ENCODE data around the gene MYOCOS.
"Not testable (repeated sequence)": the region's sequence is repeated elsewhere in the genome, so short reads cannot be mapped to it uniquely, and the experiment has no call there.

Gene MYOCOS, protein sequence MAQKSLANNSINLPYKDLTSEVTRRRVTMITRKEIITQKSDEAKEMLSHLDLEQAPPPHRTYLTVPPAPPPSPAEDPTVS

DNA sequence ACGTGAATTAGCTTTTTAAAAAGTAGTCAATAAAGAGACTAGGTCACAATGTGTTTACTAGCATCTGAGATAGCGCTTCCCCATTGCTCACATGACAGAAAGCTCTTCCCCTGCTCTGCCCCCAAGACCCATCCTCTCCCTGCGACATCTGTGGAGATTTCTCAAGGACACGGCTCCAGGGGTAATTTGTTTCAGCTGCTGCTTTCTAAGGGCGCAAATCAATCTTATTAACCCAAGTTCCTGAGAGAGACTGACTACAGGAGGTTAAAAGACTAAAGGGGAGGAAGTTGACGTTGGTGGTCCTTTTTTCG lies at the start of gene MYOCOS:
TSS of gene MYOCOS (plus strand) at position 92 of the 311 bp plus-strand sequence. CDS start 1,641 bp downstream, outside the sequence.
- no peak for DNase-seq (ENCODE audit: low read depth in 2 of 2)

DNA sequence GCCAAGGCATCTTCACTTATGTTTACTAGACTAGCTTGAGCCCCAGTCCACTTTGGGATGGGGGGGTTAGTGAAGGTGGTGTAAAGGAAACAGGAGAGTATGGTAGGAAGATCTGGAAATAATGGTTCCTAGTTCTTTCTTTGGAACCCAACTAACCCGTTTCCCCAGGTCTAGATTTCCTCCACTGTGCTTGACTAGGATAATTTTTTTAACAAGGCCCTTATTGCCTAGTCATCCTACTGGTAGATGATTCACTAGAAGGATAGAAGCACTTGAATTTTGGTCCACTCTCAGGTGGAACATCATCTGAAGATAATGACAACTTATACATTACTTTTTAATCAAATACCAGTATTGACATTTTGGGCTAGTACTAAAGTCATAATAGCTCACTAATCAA lies 45.9 kb upstream of the MYOCOS start:
- DNase-seq (ENCODE audit: low read depth in 2 of 2): no peak

DNA sequence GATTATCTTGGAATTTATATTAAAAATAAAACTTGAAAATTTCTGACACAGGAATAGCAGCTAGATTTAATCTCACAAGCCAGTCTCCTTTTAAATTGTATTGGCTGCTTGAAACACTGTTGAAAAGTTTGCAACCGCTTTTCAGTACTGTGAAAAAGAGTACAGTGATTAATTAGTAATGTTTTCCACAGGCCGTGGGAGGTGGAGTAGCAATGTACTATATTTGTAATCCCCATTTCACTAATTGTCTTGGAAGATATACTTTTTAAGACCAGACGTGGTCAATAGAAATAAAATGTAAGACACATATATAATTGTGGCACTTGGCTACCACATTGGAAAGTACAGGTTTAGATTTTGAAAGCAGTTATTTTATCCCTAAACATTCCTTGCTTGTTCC lies 40.8 kb upstream of the MYOCOS start:
- no peak for DNase-seq (ENCODE audit: low read depth in 2 of 2)

DNA sequence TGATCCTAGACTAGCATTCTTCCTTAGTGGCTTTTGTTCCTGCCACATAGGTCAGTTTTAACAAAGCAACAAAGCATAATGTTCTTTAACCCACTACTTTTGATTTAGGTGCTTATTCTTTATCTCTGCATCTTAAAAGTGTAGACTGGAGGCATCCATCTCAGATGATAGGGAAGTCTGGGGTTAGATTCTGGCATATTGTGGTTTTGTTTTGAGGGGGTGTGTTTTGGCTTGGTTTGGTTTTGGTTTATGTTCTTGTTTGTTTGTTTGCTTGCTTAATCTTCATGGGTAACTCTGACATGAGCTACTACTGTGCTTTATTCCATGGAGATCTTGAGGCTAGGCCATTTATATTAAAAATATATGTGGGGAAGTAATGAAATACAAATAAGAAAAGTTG lies 40.3 kb upstream of the MYOCOS start:
- DNase-seq (ENCODE audit: low read depth in 2 of 2): no peak

DNA sequence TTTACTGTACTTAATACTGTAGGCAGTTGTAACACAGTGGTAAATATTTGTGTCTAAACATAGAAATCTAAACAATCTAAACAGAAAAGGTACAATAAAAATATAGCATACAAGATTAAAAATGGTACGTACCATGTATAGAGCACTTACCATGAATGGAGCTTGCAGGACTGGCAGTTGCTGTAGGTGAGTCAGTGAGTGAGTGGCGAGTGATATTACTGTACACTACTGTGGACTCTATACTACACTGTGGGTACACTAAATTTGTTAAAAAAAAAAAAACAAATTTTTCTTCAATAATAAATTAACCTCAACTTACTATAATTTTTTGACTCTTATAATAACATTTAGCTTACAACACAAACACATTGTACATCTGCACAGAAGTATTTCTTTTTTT lies 39.5 kb upstream of the MYOCOS start:
- DNase-seq (ENCODE audit: low read depth in 2 of 2): no peak

DNA sequence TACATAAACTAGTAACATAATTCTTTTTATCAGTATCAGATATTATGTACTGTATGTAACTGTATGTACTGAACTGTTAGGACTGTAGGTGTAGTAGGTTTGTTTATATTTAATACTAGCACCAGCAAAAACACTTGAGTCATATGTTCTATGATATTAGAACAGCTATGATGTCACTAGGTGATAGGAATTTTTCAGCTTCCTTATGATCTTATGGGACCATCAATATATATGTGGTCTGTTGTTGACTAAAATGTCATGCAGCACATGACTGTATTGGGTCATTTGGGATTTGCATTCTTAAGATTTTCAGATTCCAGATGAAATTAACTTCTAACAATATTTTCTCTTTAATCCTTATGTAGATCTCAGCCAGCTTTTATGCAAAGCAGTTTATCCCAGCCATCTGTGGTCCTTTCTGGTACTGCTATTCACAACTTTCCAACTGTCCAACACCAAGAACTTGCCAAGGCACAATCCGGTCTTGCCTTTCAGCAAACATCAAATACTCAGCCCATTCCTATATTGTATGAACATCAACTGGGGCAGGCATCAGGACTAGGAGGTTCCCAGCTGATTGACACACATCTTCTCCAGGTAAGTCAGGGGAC lies 38.3 kb upstream of the MYOCOS start:
- no peak for DNase-seq (ENCODE audit: low read depth in 2 of 2)

DNA sequence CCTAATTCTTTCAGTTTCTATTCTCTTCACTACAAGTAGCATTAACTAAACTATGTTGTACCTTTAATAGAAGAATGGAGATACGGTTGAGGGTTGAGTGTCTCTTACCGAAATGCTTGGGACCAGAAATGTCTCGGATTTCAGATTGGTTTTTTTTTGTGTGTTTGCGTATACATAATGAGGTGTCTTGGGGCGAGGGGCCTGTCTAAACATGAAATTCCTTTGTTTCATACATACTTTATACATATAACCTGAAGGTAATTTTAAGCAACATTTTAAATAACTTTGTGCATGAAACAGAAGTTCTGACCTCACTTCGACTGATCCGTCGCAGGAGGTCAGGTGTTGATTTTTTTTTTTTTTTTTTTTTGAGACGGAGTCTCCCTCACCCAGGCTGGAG lies 36.3 kb upstream of the MYOCOS start:
- DNase-seq (ENCODE audit: low read depth in 2 of 2): no peak

DNA sequence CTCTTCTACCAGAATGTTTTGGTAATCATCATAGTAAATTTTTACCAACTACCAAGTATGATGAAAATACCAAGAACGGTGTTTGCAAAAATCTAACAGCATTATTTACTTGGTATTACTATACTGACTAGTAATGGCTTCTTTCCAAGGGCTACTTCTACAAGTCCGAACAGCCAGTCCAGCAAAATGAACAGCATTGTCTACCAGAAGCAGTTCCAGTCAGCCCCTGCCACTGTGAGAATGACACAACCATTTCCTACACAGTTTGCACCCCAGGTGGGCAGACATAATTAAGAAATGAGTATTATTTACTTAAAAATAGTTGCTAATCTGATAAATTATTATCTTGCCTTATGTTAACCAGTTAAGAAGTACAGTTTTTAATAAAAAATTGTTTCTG lies 33.8 kb upstream of the MYOCOS start:
- no peak for DNase-seq (ENCODE audit: low read depth in 2 of 2)

DNA sequence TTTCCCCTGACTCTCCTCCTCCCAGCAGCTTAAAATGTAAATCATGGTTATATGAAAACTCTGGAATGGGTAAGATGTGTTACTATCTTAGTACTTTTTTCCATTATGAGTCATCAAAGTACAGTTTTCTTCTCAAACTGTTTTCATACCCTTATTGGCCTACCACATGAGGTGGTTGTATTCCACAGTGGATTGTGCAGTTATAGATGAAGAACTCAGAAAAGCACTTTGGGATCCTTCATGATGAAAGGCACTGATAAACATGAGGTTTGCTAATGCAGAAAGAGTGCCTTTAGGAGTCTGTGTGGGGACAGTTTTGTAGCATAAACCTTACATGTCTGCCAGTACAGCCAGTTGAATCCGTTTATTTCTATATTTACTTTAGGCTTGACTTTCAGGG lies 32.0 kb upstream of the MYOCOS start:
- no peak for DNase-seq (ENCODE audit: low read depth in 2 of 2)

DNA sequence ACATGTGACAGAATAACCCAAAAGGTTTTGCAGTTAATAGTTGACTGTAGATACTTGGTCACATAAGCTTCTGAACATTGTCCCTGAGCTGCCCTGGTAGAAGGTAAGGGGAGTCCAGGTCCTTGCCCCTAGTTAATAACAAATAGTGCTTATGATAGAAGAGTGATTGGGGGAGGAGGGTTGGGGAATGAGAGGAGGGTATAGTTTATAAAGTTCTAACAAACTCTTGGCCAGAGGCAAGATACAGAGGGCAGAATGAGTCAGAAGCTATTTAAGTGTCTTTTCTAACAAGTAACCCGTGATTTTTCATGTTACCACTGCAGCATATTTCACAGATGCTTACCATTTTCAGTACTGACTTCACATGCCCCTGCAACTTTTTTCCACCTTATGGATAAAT lies 26.7 kb upstream of the MYOCOS start:
- no peak for DNase-seq (ENCODE audit: low read depth in 2 of 2)

DNA sequence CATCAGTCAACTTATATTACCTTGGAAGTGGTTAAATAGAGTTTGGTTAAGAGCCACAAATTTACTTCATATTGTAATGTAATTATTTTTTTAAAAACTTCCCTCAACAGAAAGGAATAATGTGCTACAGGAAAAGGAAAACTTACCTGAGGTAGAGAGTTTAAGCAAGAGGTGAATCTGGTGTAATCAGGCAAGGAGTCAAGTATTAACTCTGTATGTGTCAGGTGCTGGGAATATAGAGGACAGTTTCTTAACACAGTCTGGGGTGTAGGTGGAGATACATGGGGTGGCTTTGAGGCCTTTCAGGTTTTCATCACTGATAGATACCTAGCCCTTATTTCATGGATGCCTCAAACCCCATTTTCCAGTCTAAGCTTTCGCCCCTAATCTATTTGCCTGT lies 25.9 kb upstream of the MYOCOS start:
- no peak for DNase-seq (ENCODE audit: low read depth in 2 of 2)

DNA sequence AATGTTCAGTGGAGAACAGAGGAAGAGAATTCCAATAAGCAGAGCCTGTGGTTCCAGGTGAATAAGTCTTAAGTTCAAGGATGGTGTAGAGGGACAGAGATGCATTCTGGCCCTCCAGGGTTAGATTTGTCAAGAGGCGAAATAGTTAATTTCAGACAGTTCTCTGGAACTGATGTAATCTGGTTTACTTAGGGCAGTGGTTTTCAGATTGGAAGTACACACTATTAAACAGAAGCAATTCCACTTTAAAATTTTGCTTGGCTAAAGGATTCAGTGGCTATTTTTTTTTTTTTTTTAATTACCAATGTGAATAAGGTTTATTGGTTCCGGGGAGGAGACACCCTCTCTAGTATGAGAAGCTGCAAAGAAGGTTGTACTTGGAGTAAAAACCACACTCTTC lies 25.3 kb upstream of the MYOCOS start:
- no peak for DNase-seq (ENCODE audit: low read depth in 2 of 2)

DNA sequence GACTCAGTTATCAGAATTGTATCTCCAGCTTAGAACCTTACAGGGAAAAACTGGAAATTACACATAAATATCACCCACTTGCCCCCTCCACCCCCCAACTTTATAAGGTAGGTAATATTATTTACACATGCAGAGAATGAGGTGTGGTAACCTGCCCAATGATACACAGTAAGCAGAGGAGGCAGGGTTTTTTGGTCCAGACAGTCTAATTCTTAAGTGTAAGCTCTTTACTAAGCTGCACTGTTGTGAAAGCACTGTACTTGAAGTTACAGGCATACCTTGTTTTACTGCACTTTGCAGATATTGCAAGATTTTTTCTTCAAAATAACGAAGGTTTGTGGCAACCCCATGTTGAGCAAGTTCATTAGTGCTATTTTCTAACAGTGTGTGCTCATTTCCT lies 24.8 kb upstream of the MYOCOS start:
- no peak for DNase-seq (ENCODE audit: low read depth in 2 of 2)

DNA sequence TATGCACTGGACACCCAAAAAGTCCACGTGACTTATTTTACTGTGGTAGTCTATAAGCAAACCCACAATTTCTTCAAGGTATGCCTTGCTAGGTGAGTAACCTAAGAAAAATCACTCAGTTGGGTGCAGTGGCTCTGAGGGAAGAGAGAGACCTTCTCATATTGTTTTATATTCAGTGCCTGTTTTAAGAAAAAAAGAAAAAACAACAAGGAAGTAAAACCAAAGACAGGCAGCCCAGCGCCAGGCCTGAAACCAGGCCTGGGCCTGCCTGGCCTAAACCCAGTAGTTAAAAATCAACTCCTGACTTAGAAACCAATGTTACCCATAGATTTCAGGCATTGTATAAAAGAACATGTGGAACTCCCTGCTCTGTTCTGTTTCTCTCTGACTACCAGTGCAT lies 21.7 kb upstream of the MYOCOS start:
- not testable (repeated sequence) for DNase-seq (ENCODE audit: low read depth in 2 of 2)

DNA sequence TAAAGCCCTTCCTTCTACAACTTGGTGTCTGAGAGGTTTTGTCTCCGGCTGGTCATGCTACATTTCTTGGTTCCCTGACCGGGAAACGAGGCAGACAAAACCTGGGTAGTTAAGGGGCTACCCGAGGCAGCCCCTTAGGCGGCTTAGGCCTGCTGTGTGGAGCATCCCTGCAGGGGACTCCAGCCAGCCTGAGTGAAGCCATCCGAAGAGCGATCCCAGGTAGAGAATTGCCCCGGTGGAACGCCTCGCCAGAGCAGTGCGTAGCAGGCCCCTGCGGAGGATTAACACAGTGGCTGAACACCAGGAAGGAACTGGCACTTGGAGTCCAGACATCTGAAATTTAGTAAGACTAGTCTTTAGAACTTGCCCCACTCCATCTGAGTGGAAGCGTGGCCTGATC lies 21.2 kb upstream of the MYOCOS start:
- DNase-seq (ENCODE audit: low read depth in 2 of 2): no peak

DNA sequence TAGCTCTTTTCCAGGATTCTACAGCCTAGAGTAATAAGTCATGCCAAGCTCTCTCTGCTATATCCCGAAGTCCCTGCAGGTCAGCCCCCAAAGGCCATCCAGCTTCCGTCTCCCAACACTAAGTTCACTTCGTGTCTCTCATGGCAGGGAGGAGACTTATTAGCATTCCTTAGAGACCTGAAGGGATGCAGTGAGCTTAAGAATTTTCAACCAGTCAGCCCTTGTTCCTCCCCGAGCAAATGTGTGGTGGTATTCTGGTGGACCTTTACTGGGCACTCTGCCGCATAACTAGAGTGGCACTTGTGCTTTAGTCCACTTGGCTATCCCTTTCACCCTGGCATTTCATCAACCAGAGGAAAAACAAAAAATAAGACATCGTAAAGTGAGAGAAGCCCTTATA lies 19.0 kb upstream of the MYOCOS start:
- DNase-seq (ENCODE audit: low read depth in 2 of 2): not testable (repeated sequence)

DNA sequence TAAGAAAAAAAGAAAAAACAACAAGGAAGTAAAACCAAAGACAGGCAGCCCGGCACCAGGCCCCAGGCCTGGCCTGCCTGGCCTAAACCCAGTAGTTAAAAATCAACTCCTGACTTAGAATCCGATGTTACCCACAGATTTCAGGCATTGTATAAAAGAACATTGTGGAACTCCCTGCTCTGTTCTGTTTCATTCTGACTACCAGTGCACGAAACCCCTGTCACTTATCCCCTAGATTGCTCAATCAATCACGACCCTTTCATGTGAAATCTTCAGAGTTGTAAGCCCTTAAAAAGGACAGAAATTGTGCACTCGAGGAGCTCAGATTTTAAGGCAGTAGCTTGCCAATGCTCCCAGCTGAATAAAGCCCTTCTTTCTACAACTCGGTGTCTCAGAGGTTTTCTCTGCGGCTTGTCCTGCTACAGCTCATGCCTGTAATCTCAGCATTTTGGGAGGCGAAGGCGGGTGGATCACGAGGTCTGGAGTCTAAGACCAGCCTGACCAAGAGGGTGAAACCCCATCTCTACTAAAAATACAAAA lies 15.6 kb upstream of the MYOCOS start:
- DNase-seq (ENCODE audit: low read depth in 2 of 2): no peak

DNA sequence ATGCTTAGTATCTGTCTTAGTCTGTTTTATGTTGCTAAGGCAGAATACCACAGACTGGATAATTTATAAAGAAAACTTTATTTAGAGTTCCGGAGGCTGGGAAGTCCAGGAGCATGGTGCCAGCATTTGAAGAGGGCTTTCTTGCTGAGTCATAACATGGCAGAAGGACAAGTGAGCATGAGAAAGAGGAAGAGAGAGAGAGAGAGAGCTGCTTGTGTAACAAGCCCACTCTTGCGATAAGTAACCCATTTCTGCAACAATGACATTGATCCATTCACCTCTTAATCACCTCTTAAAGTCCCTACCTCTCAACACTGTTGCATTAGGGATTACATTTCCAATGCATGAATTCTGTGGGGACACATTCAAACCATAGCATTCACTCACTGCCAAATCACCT lies 11.7 kb upstream of the MYOCOS start:
- no peak for DNase-seq (ENCODE audit: low read depth in 2 of 2)

DNA sequence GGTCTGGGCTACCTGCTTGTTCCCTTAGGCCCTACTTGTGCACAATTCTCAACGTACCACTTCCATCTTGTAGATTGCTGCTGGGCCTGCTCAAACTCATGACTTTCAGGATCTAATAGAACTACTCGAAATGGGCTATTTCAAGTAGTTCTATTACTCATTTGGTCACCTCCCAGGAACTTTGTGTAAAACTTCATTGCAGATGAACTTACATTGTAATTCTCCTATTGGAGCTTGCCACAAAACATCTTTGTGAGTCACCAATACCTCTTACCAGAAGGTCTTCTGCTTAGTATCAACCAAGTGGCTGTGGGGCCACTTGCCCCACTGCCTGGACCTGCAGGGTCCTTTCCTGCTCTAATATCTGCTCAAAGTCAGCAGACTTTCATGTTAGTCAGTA lies 10.7 kb upstream of the MYOCOS start:
- no peak for DNase-seq (ENCODE audit: low read depth in 2 of 2)

DNA sequence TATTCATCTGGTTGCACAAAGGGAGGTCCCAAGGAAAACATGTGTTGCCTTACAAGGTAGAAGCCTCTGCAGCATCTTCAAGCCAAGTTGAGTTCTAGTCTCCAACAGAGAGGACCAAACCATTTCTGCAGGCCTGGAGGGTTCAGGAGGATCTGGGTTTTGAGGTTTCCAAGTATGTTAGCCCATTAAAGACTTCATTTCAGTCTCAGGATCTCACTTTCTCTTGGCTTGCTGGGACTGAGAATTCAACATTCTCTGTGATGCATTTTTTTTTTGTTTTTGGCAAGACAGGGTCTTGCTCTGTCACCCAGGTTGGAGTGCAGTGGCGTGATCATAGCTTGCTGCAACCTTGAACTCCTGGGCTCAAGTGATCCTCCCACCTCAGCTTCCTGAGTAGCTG lies 8.8 kb upstream of the MYOCOS start:
- DNase-seq (ENCODE audit: low read depth in 2 of 2): no peak

DNA sequence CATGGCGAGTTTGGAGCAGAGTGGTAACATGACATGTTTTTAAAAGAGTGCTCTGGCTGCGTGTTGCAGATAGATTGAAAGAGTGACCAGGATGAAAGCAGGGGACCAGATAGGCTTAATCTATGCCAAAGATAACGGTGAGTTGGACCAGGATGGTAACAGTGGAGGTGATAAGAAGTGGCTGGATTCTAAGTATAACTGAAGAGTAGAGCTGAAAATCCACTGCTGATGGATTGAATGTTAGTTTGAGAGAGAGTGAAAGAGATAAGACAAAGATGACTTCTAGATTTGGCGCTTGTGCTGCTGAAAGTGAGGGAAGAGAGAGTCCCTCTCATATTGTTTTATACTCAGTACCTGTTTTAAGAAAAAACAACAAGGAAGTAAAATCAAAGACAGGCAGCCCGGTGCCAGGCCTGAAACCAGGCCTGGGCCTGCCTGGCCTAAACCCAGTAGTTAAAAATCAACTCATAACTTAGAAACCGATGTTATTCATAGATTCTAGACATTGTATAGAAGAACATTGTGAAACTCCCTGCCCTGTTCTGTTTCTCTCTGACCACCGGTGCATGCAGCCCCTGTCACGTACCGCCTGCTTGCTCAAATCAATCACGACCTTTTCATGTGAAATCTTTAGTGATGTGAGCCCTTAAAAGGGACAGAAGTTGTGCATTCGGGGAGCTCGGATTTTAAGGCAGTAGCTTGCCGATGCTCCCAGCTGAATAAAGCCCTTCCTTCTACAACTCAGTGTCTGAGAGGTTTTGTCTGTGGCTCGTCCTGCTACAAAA lies 6.7 kb upstream of the MYOCOS start:
- not testable (repeated sequence) for DNase-seq (ENCODE audit: low read depth in 2 of 2)

DNA sequence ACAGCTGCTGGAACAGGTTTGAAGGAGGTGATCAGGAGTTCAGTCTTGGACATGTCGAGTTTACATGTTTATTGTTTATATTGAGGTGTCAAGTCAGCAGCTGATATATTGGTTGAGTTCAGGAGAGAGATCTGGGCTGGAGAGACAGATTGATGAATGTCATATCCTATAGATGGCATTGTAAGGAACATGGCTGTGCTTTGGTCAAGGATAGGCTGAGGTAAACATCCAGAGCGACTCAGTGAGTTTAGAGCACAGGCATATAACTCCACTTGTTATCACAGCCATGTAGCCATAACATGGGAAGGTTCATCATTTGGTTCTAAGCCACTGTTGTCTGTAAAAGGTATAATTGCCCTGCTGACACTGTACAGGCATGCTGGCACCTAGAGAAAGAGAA lies 5.5 kb upstream of the MYOCOS start:
- no peak for DNase-seq (ENCODE audit: low read depth in 2 of 2)

DNA sequence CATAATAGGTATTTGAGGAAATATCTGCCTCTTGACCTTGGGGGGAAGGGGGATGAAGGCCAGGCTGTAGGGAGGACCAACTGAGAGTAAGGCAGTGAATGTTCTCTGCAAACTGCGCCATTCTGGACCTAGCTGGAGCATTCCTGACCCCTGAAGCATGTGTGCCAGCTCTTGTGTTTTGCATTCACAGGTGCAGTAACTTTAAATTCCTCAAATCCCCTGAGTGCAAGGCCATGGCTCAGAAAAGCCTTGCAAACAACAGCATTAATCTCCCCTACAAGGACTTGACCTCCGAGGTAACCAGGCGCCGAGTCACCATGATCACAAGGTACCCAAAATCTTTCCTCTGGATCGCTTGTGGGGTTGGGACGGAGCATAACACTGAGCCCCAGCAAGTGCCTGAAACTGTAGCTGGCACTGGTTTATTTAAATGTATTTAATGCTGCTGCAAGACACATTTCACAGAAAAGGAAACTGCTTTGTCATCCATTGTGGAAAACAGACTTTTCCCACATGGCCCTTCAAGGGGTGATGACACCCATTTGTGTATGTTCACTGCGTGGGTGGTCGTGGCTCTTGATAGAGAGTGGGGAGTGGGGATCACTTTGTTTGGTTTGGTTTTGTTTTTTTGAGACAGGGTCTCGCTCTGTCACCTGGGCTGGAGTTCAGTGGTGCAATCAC lies 1.7 kb downstream of the MYOCOS start:
- no peak for DNase-seq (ENCODE audit: low read depth in 2 of 2)
